ENCODE measurements around the gene HSD17B2. TPM values are rescaled to one million over a fixed set of nuclear protein-coding genes. Genes with fewer than 3 reads are reported as not detected.

The HSD17B2 gene
- total RNA-seq, 2 donors from 2014 or later = not detected

DNA sequence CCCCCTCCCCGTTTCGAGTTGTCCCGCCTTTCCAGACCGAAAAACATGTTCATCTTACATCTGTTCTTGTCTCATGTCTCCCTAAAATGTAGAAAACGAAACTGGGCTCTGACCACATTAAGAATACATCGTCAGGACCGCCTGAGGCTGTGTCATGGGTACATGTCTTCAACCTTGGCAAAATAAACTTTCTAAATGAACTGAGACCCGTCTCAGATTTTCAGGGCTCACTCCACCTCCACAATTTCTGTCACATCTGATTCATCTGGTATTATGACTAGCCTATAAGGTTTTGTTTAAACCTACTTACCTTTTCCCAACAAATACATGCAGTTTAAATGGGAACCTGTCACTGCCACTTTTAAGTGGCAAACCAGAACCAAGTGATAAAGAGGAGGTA lies 24.4 kb upstream of the HSD17B2 start:
- H3K4me3 ChIP-seq = no peak overlapping the region
- H3K4me1 ChIP-seq (ENCODE audit: control insufficient read depth in 1 of 2, low read depth in 2 of 2) = no peaks in the 10 kb centered on the region
- no peak overlapping the region for H3K27ac ChIP-seq
- H3K27me3 ChIP-seq (replicated peaks; ENCODE audit: insufficient read depth) = no peaks in the 10 kb centered on the region
- DNase-seq (ENCODE audit: low spot score) (no peak), ATAC-seq (ENCODE audit: insufficient number of reproducible peaks, low FRiP score, low read depth) (no peak)
- H3K36me3 ChIP-seq = no peaks in the 10 kb centered on the region
- H3K9me3 ChIP-seq = peaks cover 5% of the 10 kb centered on the region
- TF ChIP-seq CTCF (IDR thresholded peaks at IDR 0.05) = no peak

GRCh38 chr16:82011199-82011641 lies 23.8 kb upstream of the HSD17B2 start, which contains the start of gene SDR42E1:
Gene SDR42E1 (minus strand): TSS chr16:82011470. CDS start chr16:82000858, 10,612 bp downstream.
- ATAC-seq (ENCODE audit: insufficient number of reproducible peaks, low FRiP score, low read depth) (no peak), DNase-seq (ENCODE audit: low spot score) (no peak)
- H3K27me3 ChIP-seq (replicated peaks; ENCODE audit: insufficient read depth) = no peaks in the 10 kb centered on the region
- H3K4me1 ChIP-seq (ENCODE audit: control insufficient read depth in 1 of 2, low read depth in 2 of 2) = peaks cover 0 to 4% of the 10 kb centered on the region in 2 donors
- TF ChIP-seq CTCF (IDR thresholded peaks at IDR 0.05) = no peak
- H3K36me3 ChIP-seq = no peaks in the 10 kb centered on the region
- H3K27ac ChIP-seq = no peak within 1 kb of the TSS
- H3K4me3 ChIP-seq = peak within 1 kb of the TSS; percentile 55
- peaks cover 5% of the 10 kb centered on the region for H3K9me3 ChIP-seq

- ATAC-seq (ENCODE audit: insufficient number of reproducible peaks, low FRiP score, low read depth) (no peak), DNase-seq (ENCODE audit: low spot score) (no peak)
- Histone ChIP-seq H3K27me3 (replicated peaks; ENCODE audit: insufficient read depth) (no peaks in the 10 kb centered on the region), H3K36me3 (no peaks in the 10 kb centered on the region), H3K9me3 (peaks cover 5% of the 10 kb centered on the region), H3K4me1 (ENCODE audit: control insufficient read depth in 1 of 2, low read depth in 2 of 2) (peaks cover 0 to 7% of the 10 kb centered on the region in 2 donors), H3K4me3 (no peak overlapping the region), H3K27ac (no peak overlapping the region)
- TF ChIP-seq CTCF (IDR thresholded peaks at IDR 0.05) = no peak
Observed at GRCh38 chr16:82013139-82013538, 21.9 kb upstream of the HSD17B2 start.

DNA sequence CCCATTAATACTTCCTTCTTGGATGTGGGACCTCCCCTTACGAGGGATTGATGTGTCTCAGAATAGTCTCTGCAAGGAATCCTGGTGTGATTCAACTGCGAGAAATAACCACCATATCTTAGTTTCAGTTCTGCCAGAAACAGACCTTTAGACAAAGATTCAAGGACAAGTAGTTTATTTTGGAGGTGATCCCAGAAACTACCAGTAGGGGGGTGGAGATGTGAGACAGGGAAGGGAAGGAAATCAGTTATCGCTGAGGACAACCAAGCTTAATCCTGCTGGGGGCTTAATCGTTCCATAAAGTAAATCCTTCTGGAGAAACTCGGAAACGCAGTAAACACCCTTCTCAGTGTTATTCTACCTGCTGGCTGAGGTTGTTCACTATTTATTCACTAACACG lies 18.8 kb upstream of the HSD17B2 start:
- Histone ChIP-seq H3K27ac (no peak overlapping the region), H3K4me3 (no peak overlapping the region), H3K9me3 (peaks cover 3% of the 10 kb centered on the region)

DNA sequence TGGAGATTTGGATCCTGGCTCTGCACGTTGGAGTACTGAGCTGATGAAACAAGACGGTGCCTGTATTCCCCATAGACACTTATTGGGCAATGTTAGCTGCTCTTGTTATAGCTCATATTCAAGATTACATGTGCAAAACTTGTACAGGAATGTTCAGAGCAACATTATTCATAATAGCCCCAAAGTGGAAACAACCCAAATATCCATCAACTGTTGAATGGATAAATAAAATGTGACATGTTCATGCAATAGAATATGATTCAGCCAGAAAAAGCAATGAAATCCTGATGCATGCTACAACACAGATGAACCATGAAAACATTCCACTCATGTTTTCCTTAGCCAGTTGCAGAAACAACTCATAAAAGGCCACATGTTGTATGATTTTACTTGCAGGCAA lies 18.1 kb upstream of the HSD17B2 start:
- Histone ChIP-seq H3K27me3 (replicated peaks; ENCODE audit: insufficient read depth) (no peaks in the 10 kb centered on the region), H3K4me3 (no peak overlapping the region), H3K36me3 (no peaks in the 10 kb centered on the region), H3K9me3 (peaks cover 3% of the 10 kb centered on the region), H3K4me1 (ENCODE audit: control insufficient read depth in 1 of 2, low read depth in 2 of 2) (peaks cover 0 to 7% of the 10 kb centered on the region in 2 donors), H3K27ac (no peak overlapping the region)
- no peak for TF ChIP-seq CTCF (IDR thresholded peaks at IDR 0.05)
- DNase-seq (ENCODE audit: low spot score) = no peak
- no peak for ATAC-seq (ENCODE audit: insufficient number of reproducible peaks, low FRiP score, low read depth)

More for the DNA sequence above, 18.8 kb upstream of the HSD17B2 start:
- TF ChIP-seq CTCF (IDR thresholded peaks at IDR 0.05) = no peak
- H3K27me3 ChIP-seq (replicated peaks; ENCODE audit: insufficient read depth) = no peaks in the 10 kb centered on the region
- peaks cover 0 to 7% of the 10 kb centered on the region in 2 donors for H3K4me1 ChIP-seq (ENCODE audit: control insufficient read depth in 1 of 2, low read depth in 2 of 2)
- ATAC-seq (ENCODE audit: insufficient number of reproducible peaks, low FRiP score, low read depth) (no peak), DNase-seq (ENCODE audit: low spot score) (no peak)
- H3K36me3 ChIP-seq = no peaks in the 10 kb centered on the region

Data from thoracic aorta (tissue), 2 donors.